Adrenal gland (tissue), 12 donors: Measurements from ENCODE around the gene CNTN2. TPM values are rescaled to one million over a fixed set of nuclear protein-coding genes. Genes with fewer than 3 reads are reported as not detected.

Experiments
- DNase-seq, 7 donors: peaks; one replicate each; pipeline ENCODE4 v3.0.0-alpha.2; 2019 to 2020
- H3K27ac ChIP-seq, 5 donors: fragments of 200-600 bp; sonication (generic) in 4 of 5; 1 replicate in 3 of 5; 2 replicates in 2 of 5; pipeline versions ENCODE4 v1.5.1 to v1.8.0; 2016 to 2020; ENCODE audit warnings: mild to moderate bottlenecking in 1 of 5
- H3K27me3 ChIP-seq: fragments of 200-600 bp; 2 replicates; pipeline ENCODE4 v1.8.0; 2021
- H3K36me3 ChIP-seq, 2 donors: fragments of 200-600 bp; replicated peaks in 1 of 2; 1 replicate in 1 of 2; 2 replicates in 1 of 2; pipeline versions ENCODE4 v1.5.1 to v1.8.0; 2018 to 2022
- H3K4me1 ChIP-seq, 2 donors: fragments of 200-600 bp; replicated peaks in 1 of 2; 1 replicate in 1 of 2; 2 replicates in 1 of 2; pipeline versions ENCODE4 v1.5.1 to v1.8.0; 2018 to 2021
- H3K4me3 ChIP-seq, 4 donors: fragments of 200-600 bp; sonication (generic) in 3 of 4; one replicate each; pipeline ENCODE4 v1.5.1; 2016 to 2018
- H3K9me3 ChIP-seq, 3 donors: fragments of 200-600 bp; sonication (generic) in 1 of 3; replicated peaks in 1 of 3; 1 replicate in 2 of 3; 2 replicates in 1 of 3; pipeline versions ENCODE4 v1.5.1 to v1.8.0; 2016 to 2021
- CTCF ChIP-seq, 6 experiments: fragments of 450-650 bp in 4 of 6; fragments of 200-600 bp in 2 of 6; sonication (generic) in 1 of 6; IDR thresholded peaks; 1 replicate in 5 of 6; 2 replicates in 1 of 6; pipeline versions ENCODE4 v1.5.1 to v1.8.0; 2016 to 2021; ENCODE audit warnings: antibody characterized with exemption in 6 of 6, mild to moderate bottlenecking in 2 of 6, moderate library complexity in 1 of 6
- POLR2A ChIP-seq, 2 donors: fragments of 450-650 bp; IDR thresholded peaks; one replicate each; pipeline ENCODE4 v1.6.1; 2017; ENCODE audit warnings: antibody characterized with exemption in 2 of 2, mild to moderate bottlenecking in 2 of 2, moderate library complexity in 1 of 2
- WGBS, 4 donors: extraction: QIAGEN DNeasy Blood & Tissue Kit in 2 of 4; methylation state at CpG; one replicate each; pipeline versions ENCODE4 v1.1.5 to v1.1.7; 2013 to 2017; 5-methylcytosine and 5-hydroxymethylcytosine counted together
- intact Hi-C, 2 donors: fragments of 100-400 bp; cut with DNase I; formaldehyde crosslinking; loops; one replicate each; pipeline versions ENCODE4 v1.14.1 to v1.15.0; 2022 to 2023
- polyA plus RNA-seq, 3 donors: library from polyadenylated mRNA; stranded (reverse); fragments of 200-250 nt in 2 of 3; fragments of 350-450 nt in 1 of 3; fragmentation: Illumina TruSeq in 1 of 3; extraction: RNeasy Lipid Tissue Mini Kit (QIAGEN cat#74804) in 1 of 3; gene quantifications; one replicate each; pipeline ENCODE4 v1.2.3, GENCODE V29; 2013 to 2014
- total RNA-seq, 9 donors: library from RNA; depleted of rRNA in 4 of 9; stranded (reverse); fragments of >200 nt in 4 of 9; fragments of 120-200 nt in 1 of 9; fragmentation: NEBNext Ultra II Directional in 1 of 9; extraction: Animal tissue kit (Norgen Biotek cat#: 25700) in 1 of 9; gene quantifications; one replicate each; pipeline versions ENCODE4 v1.1.0 to v1.2.4, GENCODE V29; 2013 to 2023
- donor health status: healthy with polysubstance abuse.
- donor health status: Bipolar disorder and iron deficiency.
- donor health status: DM: yes; HTN: yes; CAD: no.
- donor health status: DM: no; HTN: no; CAD: no.
- donor health status: DM: no; HTN: no; CAD: no.
- donor health status: DM: yes; HTN: yes; CAD: no.

Gene CNTN2
- total and polyA plus RNA-seq, 12 donors, result 0.08 to 3.2 (median 0.45) TPM; not detected in 1

GRCh38 chr1:205016584-205016983 lies 26.4 kb upstream of the CNTN2 start:
- H3K36me3 ChIP-seq, result no peaks in the 10 kb centered on the region
- intact Hi-C loops, result no loop called here
- DNase-seq, result no peak
- no peaks in the 10 kb centered on the region for H3K27me3 ChIP-seq
- no peaks in the 10 kb centered on the region for H3K4me1 ChIP-seq
- 87 to 92% (median 89%) methylated on average over 13 of the region's 13 CpGs for WGBS, 4 donors
- H3K27ac ChIP-seq, result no peak overlapping the region
- no peak overlapping the region for H3K4me3 ChIP-seq
- TF ChIP-seq CTCF (IDR thresholded peaks at IDR 0.05) (no peak), POLR2A (IDR thresholded peaks at IDR 0.05) (no peak)
- H3K9me3 ChIP-seq, result no peaks in the 10 kb centered on the region

GRCh38 chr1:205017001-205017400 lies 26.0 kb upstream of the CNTN2 start:
- TF ChIP-seq CTCF (IDR thresholded peaks at IDR 0.05) (no peak), POLR2A (IDR thresholded peaks at IDR 0.05) (no peak)
- 82 to 91% (median 87%) methylated on average over 6 of the region's 6 CpGs for WGBS, 4 donors
- Histone ChIP-seq H3K27me3 (no peaks in the 10 kb centered on the region), H3K36me3 (no peaks in the 10 kb centered on the region), H3K9me3 (no peaks in the 10 kb centered on the region), H3K27ac (no peak overlapping the region), H3K4me3 (no peak overlapping the region), H3K4me1 (no peaks in the 10 kb centered on the region)
- DNase-seq, result no peak
- intact Hi-C loops, result no loop called here

GRCh38 chr1:205017766-205018165 lies 25.2 kb upstream of the CNTN2 start:
- Histone ChIP-seq H3K9me3 (no peaks in the 10 kb centered on the region), H3K27me3 (no peaks in the 10 kb centered on the region), H3K27ac (no peak overlapping the region), H3K4me3 (no peak overlapping the region), H3K36me3 (no peaks in the 10 kb centered on the region), H3K4me1 (no peaks in the 10 kb centered on the region)
- TF ChIP-seq POLR2A (IDR thresholded peaks at IDR 0.05), result no peak
- TF ChIP-seq CTCF (IDR thresholded peaks at IDR 0.05), result no peak
- intact Hi-C loops, result no loop called here
- DNase-seq, result no peak
- WGBS, 4 donors, result 85 to 89% (median 87%) methylated on average over 2 to 7 of the region's 7 CpGs

GRCh38 chr1:205018381-205018780 lies 24.6 kb upstream of the CNTN2 start:
- no peaks in the 10 kb centered on the region for H3K4me1 ChIP-seq
- H3K36me3 ChIP-seq, result no peaks in the 10 kb centered on the region
- intact Hi-C loops, result no loop called here
- peak in 2 of 7 donors; percentile 20 to 32 for DNase-seq
- H3K9me3 ChIP-seq, result no peaks in the 10 kb centered on the region
- TF ChIP-seq CTCF (IDR thresholded peaks at IDR 0.05) (no peak), POLR2A (IDR thresholded peaks at IDR 0.05) (no peak)
- no peak overlapping the region for H3K27ac ChIP-seq
- WGBS, 4 donors, result 58 to 80% (median 67%) methylated on average over 2 of the region's 2 CpGs; no CpG with 5 or more reads in 1 of the 4 donors
- no peak overlapping the region for H3K4me3 ChIP-seq
- H3K27me3 ChIP-seq, result no peaks in the 10 kb centered on the region
